ENCODE data around the gene GRIK2.

DNA sequence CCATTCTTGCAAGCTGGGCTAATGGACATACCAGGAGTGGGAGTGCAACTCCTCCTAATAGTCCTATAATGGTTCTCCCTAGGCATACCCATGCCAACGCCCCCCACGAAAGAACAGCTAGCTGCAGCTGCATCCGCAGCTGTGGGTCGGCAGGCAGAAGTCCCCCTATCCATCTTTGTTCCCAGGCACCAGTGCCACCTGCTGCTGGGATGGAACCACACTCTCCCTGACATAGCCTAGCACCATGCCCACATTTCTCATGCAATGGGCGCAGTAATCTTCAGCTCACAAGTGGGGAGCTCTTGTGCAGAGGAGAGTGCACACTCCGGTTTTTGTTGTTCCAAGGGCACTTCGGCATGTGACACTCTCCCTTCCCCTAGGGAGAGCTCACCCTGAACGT lies 567.8 kb downstream of the GRIK2 start:
- TF ChIP-seq CTCF (IDR thresholded peaks at IDR 0.05; ENCODE audit: insufficient read depth, low read depth, low read length) = no peak
- no peak for TF ChIP-seq EZH2 (IDR thresholded peaks at IDR 0.05; ENCODE audit: insufficient read depth, low read length)
